GM12878 (cell line): ENCODE results near the gene ACSS1. TPM values are rescaled to one million over a fixed set of nuclear protein-coding genes. Genes with fewer than 3 reads are reported as not detected.

Source experiments
- ATAC-seq: fragments of 200-7000 bp; cut with Tn5 transposase; 3 replicates; pipeline ENCODE4 v1.9.1; 2020; ENCODE audit warnings: mild to moderate bottlenecking, moderate library complexity
- BruUV-seq: library from RNA; stranded (reverse); fragments of 400-500 nt; replicated peaks from 2 replicates; lab custom pipeline; 2021; lab: Mats Ljungman, UMichigan
- CTCF ChIA-PET: fragments of 300-600 bp; sonication (Branson Sonifier 250); formaldehyde crosslinking; extraction: SDS; loops from one replicate; lab custom pipeline; 2021; ENCODE audit warnings: inconsistent platforms; lab: Yijun Ruan, JAX
- POLR2A ChIA-PET: fragments of 350-600 bp; formaldehyde crosslinking; extraction: SDS; loops from one replicate; lab custom pipeline; 2021; ENCODE audit warnings: inconsistent platforms; lab: Charles Lee
- RAD21 ChIA-PET: fragments of 300-600 bp; sonication (Branson Sonifier 250); formaldehyde crosslinking; loops from one replicate; lab custom pipeline; 2023; ENCODE audit warnings: antibody characterized with exemption; ENCODE audit not compliant: unreplicated experiment; lab: Charles Lee
- SMC1A ChIA-PET: fragments of 300-600 bp; sonication (Branson Sonifier 250); formaldehyde crosslinking; loops from one replicate; lab custom pipeline; 2023; ENCODE audit not compliant: unreplicated experiment, uncharacterized antibody; lab: Charles Lee
- DNase-seq: peaks from one replicate; pipeline ENCODE4 v3.0.0-alpha.2; 2011; ENCODE audit warnings: low read depth, low spot score
- FAIRE-seq: peaks from 3 replicates; lab custom pipeline; 2011; peaks lifted over from hg19 to GRCh38; lab: Jason Lieb, UNC
- H2AFZ ChIP-seq: 2 replicates; pipeline ENCODE4 v1.6.0; 2011; ENCODE audit warnings: low read depth, low read length, control low read depth; ENCODE audit not compliant: control insufficient read depth
- H3K27ac ChIP-seq: 2 replicates; pipeline ENCODE4 v1.5.1; 2011; ENCODE audit warnings: control low read depth; ENCODE audit not compliant: control insufficient read depth, insufficient read depth
- H3K27me3 ChIP-seq, 2 experiments: replicated peaks in 1 of 2; 2 replicates each; pipeline versions ENCODE4 v1.6.0 to v1.6.1; 2011; ENCODE audit warnings: low read length in 1 of 2; ENCODE audit not compliant: control insufficient read depth in 2 of 2, insufficient read depth in 2 of 2
- H3K36me3 ChIP-seq, 2 experiments: 2 replicates each; pipeline ENCODE4 v1.5.1; 2011; ENCODE audit warnings: low read length in 1 of 2; ENCODE audit not compliant: control insufficient read depth in 2 of 2, insufficient read depth in 2 of 2
- H3K4me1 ChIP-seq: 2 replicates; pipeline ENCODE4 v1.6.1; 2011; ENCODE audit warnings: mild to moderate bottlenecking, low read length, moderate library complexity, mixed read lengths; ENCODE audit not compliant: control insufficient read depth, insufficient read depth
- H3K4me2 ChIP-seq: 2 replicates; pipeline ENCODE4 v1.6.0; 2011; ENCODE audit warnings: control low read depth; ENCODE audit not compliant: control insufficient read depth, insufficient read depth
- H3K4me3 ChIP-seq: fragments of 200-600 bp; sonication (generic); 2 replicates; pipeline ENCODE4 v1.5.1; 2016
- H3K79me2 ChIP-seq: 2 replicates; pipeline ENCODE4 v1.6.0; 2011; ENCODE audit warnings: low read length; ENCODE audit not compliant: control insufficient read depth, insufficient read depth
- H3K9ac ChIP-seq: 2 replicates; pipeline ENCODE4 v1.8.0; 2011; ENCODE audit warnings: low read length, control low read depth, mixed read lengths; ENCODE audit not compliant: control insufficient read depth, insufficient read depth
- H3K9me3 ChIP-seq: replicated peaks from 3 replicates; pipeline ENCODE4 v1.5.1; 2011; ENCODE audit warnings: mild to moderate bottlenecking, low read length; ENCODE audit not compliant: control insufficient read depth, insufficient read depth
- H4K20me1 ChIP-seq: 2 replicates; pipeline ENCODE4 v1.6.0; 2011; ENCODE audit not compliant: control insufficient read depth, insufficient read depth
- IKZF1 ChIP-seq: fragments of 450-650 bp; conservative IDR thresholded peaks from 2 replicates; pipeline ENCODE4 v1.6.1; 2017; ENCODE audit warnings: antibody characterized with exemption, mild to moderate bottlenecking
- KAT2A ChIP-seq: conservative IDR thresholded peaks from 2 replicates; pipeline ENCODE4 v1.6.1; 2011; ENCODE audit warnings: low read depth, low read length; ENCODE audit not compliant: control insufficient read depth
- SMC3 ChIP-seq: IDR thresholded peaks from 2 replicates; pipeline ENCODE4 v1.6.1; 2011; ENCODE audit warnings: low read length, improper control_type of control experiment, borderline replicate concordance
- SREBF1 ChIP-seq: IDR thresholded peaks from 2 replicates; pipeline ENCODE4 v1.6.1; 2012; ENCODE audit warnings: mild to moderate bottlenecking, low read length
- ZNF24 ChIP-seq: fragments of 450-650 bp; IDR thresholded peaks from 2 replicates; pipeline ENCODE4 v1.6.1; 2017; ENCODE audit warnings: antibody characterized with exemption, mild to moderate bottlenecking
- WGBS: methylation state at CpG from one replicate; pipeline ENCODE4 v1.1.6; 2016; ENCODE audit warnings: low lambda C conversion rate; ENCODE audit not compliant: insufficient replicate concordance, insufficient coverage; ENCODE audit errors: missing lambda C conversion rate; 5-methylcytosine and 5-hydroxymethylcytosine counted together
- in situ Hi-C: fragments of 300-500 bp; cut with MboI; formaldehyde crosslinking; loops from 9 replicates; pipeline ENCODE4 v1.14.3; 2018; ENCODE audit warnings: mixed read lengths
- intact Hi-C: fragments of 100-400 bp; cut with micrococcal nuclease; formaldehyde crosslinking; loops from one replicate; pipeline ENCODE4 v1.14.2; 2022; ENCODE audit not compliant: unreplicated experiment
- polyA plus RNA-seq, 11 experiments: library from polyadenylated mRNA; depleted of rRNA in 4 of 11; unstranded in 6 of 11; stranded (reverse) in 5 of 11; fragments of >200 nt; fragmentation: Nextera tagmentation in 4 of 11; fragmentation: Illumina TruSeq in 1 of 11; extraction: Ambion mirVana in 4 of 11; extraction: Trizol in 1 of 11; gene quantifications; 1 replicate in 1 of 11; 2 replicates in 10 of 11; pipeline versions ENCODE4 v1.2.1 to v1.2.3, GENCODE V29; 2011 to 2016; ENCODE audit warnings: inconsistent platforms in 2 of 11, missing spikeins in 2 of 11, low read depth in 1 of 11
- total RNA-seq, 4 experiments: library from RNA; depleted of rRNA in 3 of 4; stranded (reverse); fragments of >200 nt in 3 of 4; fragmentation: Illumina TruSeq in 1 of 4; extraction: Trizol in 1 of 4; gene quantifications; 2 replicates each; pipeline versions ENCODE4 v1.2.1 to v1.2.3, GENCODE V29; 2013 to 2021
- TF ChIP-seq, protein P1 (sequence below): fragments of 150-350 bp; IDR thresholded peaks from 2 replicates; pipeline ENCODE4 v1.6.1; 2014; ENCODE audit warnings: mild to moderate bottlenecking, low read depth, low read length
- TF ChIP-seq, protein P2 (sequence below): fragments of 450-650 bp; IDR thresholded peaks from 2 replicates; pipeline ENCODE4 v1.6.1; 2018; ENCODE audit warnings: borderline replicate concordance, mild to moderate bottlenecking; ENCODE audit not compliant: partially characterized antibody

Gene ACSS1
- total and polyA plus RNA-seq, 10 of the 15 experiments (the other 5 are each of a cell fraction or from before 2014, with no cell fraction given) = 1.3 to 44.9 (median 31.1) TPM

DNA sequence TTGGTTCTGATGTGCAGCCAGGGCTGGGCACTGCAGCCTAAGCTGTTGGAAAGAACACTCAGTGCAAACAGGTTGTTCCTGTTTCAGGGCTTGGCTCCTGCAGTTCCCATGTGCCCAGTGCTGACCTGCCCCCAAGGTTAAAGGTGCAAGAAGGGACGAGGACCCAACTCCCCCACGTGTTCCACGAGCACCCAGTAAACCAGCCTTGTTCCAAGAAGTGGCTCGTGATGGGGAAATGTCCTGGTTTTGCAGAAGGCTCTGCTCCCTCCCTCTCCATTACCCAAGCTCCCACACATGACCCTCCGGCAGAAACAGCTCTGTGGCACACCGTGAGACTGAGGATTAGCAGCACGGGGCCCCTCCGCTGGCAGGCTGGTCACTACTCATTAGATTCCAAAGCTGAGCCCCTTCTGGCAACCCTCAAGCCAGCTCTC is 9.4 kb downstream of the ACSS1 start:
- Histone ChIP-seq H4K20me1 (peaks cover 5% of the 10 kb centered on the region; the same call in 1 of the 2 replicates), H3K27me3 (no peaks in the 10 kb centered on the region)
- RAD21 ChIA-PET = no interaction called here
- DNase-seq = no peak
- TF ChIP-seq SMC3 = no peak
- TF ChIP-seq, protein P1, sequence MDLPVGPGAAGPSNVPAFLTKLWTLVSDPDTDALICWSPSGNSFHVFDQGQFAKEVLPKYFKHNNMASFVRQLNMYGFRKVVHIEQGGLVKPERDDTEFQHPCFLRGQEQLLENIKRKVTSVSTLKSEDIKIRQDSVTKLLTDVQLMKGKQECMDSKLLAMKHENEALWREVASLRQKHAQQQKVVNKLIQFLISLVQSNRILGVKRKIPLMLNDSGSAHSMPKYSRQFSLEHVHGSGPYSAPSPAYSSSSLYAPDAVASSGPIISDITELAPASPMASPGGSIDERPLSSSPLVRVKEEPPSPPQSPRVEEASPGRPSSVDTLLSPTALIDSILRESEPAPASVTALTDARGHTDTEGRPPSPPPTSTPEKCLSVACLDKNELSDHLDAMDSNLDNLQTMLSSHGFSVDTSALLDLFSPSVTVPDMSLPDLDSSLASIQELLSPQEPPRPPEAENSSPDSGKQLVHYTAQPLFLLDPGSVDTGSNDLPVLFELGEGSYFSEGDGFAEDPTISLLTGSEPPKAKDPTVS = no peak
- TF ChIP-seq, all 136 proteins: peak for 0
- H3K79me2 ChIP-seq = peaks cover 6% of the 10 kb centered on the region
- ChIA-PET SMC1A (no interaction called here), CTCF (no interaction called here), POLR2A (no interaction called here)
- H3K4me3 ChIP-seq = no peak overlapping the region
- no peak overlapping the region for H2AFZ ChIP-seq
- ATAC-seq (no peak), FAIRE-seq (no peak)
- H3K4me2 ChIP-seq = no peak overlapping the region
- in situ Hi-C loops (no loop called here), intact Hi-C loops (no loop called here)
- BruUV-seq = no TSS peak
- H3K9ac ChIP-seq = no peak overlapping the region
- 87% methylated on average over 8 of the region's 8 CpGs for WGBS
- H3K36me3 ChIP-seq = peaks cover 4 to 11% of the 10 kb centered on the region in 2 experiments; a peak in 3 of 4 replicates
- no peaks in the 10 kb centered on the region for H3K9me3 ChIP-seq
- H3K4me1 ChIP-seq = peaks cover 26% of the 10 kb centered on the region
- no peak overlapping the region for H3K27ac ChIP-seq

DNA sequence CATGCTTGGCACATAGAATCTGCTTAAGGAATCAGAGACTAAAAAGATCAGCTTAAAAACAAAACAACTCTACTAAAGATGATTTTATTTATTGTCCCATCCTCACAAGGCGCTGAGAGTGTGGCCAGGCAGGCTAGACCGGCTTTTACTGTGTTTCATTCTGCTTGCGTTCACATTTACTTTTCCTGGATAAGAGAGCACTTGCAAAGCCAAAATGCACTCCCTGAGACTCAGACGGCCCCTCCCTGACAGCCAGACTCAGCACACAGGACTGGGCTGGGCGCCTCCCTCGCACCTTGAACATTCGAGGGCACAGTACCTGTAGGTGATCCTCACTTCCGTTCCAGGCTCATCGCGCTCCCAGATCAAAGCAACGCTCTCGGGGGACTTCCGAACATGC is 10.2 kb downstream of the ACSS1 start:
- Histone ChIP-seq H3K4me1 (peaks cover 28% of the 10 kb centered on the region), H2AFZ (no peak overlapping the region), H4K20me1 (peaks cover 5% of the 10 kb centered on the region; the same call in 1 of the 2 replicates), H3K27me3 (no peaks in the 10 kb centered on the region), H3K27ac (no peak overlapping the region), H3K9me3 (no peaks in the 10 kb centered on the region), H3K36me3 (peaks cover 4 to 11% of the 10 kb centered on the region in 2 experiments; a peak in 3 of 4 replicates), H3K4me3 (no peak overlapping the region), H3K9ac (no peak overlapping the region), H3K79me2 (peaks cover 6% of the 10 kb centered on the region), H3K4me2 (no peak overlapping the region)
- ChIA-PET RAD21 (no interaction called here), POLR2A (no interaction called here), SMC1A (no interaction called here), CTCF (no interaction called here)
- FAIRE-seq = no peak
- in situ Hi-C loops (no loop called here), intact Hi-C loops (no loop called here)
- TF ChIP-seq SREBF1 (no peak), ZNF24 (no peak), KAT2A (no peak), IKZF1 (no peak)
- TF ChIP-seq, protein P2, sequence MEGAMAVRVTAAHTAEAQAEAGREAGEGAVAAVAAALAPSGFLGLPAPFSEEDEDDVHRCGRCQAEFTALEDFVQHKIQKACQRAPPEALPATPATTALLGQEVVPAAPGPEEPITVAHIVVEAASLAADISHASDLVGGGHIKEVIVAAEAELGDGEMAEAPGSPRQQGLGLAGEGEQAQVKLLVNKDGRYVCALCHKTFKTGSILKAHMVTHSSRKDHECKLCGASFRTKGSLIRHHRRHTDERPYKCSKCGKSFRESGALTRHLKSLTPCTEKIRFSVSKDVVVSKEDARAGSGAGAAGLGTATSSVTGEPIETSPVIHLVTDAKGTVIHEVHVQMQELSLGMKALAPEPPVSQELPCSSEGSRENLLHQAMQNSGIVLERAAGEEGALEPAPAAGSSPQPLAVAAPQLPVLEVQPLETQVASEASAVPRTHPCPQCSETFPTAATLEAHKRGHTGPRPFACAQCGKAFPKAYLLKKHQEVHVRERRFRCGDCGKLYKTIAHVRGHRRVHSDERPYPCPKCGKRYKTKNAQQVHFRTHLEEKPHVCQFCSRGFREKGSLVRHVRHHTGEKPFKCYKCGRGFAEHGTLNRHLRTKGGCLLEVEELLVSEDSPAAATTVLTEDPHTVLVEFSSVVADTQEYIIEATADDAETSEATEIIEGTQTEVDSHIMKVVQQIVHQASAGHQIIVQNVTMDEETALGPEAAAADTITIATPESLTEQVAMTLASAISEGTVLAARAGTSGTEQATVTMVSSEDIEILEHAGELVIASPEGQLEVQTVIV = no peak
- no TSS peak for BruUV-seq
- ATAC-seq = no peak
- DNase-seq = no peak
- WGBS = 93% methylated on average over 13 of the region's 13 CpGs
